Right forelimb (tissue), 1 donor: ENCODE measurements around the gene CCND1.

Experiments used
- DNase-seq: peaks from one replicate; pipeline ENCODE4 v3.0.0-alpha.2; 2018

Gene CCND1

GRCh38 chr11:69641681-69642548, 959 bp downstream of the CCND1 start:
- DNase-seq, result no peak

- DNase-seq, result peak; percentile 73
These were observed 1.6 kb downstream of the CCND1 start for GRCh38 chr11:69642549-69642912.

- peak; percentile 93 for DNase-seq
These were observed 2.1 kb downstream of the CCND1 start for GRCh38 chr11:69642913-69643632.

GRCh38 chr11:69643646-69644045, 2.7 kb downstream of the CCND1 start:
- DNase-seq, result no peak

DNA sequence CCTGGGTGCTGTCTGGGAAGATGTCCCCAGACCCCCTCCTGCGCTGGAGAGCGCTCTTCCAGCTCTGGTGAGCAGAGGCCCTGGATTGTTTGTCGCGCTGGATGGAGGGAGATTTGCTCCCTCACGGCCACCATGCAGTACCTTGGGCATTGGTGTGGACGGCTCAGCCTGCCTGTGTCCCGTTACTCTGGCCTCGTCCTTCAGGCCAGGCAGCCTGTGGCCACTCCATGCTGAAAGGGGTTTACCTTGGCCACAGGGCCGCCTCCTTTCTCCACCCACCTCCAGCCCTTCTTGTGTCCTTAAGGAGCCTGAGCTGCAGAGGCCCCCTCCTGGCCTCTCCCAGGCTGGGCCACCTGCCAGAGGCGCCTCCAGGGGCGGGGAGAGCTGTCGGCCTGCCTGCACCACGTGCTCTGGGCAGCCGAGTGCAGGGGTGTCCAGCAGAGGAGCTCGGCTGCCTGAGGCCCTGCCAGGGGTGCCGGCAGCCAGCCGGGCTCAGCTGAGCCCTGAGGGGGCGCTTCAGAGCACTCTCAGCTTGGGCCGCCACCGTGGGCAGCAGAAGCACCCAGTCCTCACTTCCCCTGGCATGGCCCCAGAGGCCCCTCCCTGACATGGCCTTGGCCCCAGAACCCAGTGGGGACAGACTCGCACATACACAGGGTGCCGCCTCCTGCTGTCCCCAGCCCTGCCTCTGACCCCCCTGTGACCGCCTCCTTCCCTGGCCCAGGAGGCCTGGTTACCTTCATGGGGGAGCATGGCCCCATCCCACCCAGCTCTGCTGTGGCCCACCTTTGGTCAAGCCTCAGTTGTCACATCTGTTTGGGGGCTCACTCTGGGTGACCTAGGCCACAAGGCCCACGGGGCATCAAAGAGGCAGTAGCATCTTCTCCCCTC, 3.4 kb downstream of the CCND1 start:
- peak; percentile 87 for DNase-seq

- no peak for DNase-seq
These were observed 4.2 kb downstream of the CCND1 start for GRCh38 chr11:69644962-69645675.

DNA sequence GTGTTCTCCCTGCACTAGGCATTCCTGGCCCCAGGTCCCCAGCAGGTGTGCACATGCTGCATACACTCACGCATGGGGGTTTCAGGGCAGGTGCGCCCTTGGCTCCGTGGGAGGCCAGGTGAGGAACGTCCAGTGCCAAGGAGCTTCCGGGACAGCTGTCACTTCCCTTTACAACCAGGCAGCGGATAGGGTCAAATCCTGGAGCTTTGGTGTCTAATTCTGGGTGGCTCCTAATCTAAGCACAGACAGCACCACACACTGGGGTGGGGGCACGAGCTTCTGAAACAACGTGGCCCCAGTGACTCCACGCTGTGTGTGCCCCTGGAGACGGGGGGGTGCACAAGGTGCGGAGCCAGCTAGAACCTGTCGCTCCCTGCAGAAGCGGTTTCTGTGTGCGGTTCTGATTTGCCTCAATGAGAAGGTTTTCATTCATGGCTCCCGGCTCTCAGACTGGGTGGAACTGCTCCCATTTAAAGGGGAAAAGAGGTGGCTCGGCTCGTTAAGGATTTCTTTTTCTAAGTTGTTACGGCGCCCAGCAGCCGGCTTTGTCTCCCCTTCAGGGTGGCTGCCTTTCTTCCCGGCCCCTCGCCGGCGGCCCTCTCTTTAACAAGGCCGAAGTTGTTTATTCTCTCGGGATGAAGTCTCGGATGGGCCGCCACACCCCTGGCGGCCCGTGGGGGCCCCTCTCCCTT, 5.0 kb downstream of the CCND1 start:
- no peak for DNase-seq

GRCh38 chr11:69646493-69647389, 5.8 kb downstream of the CCND1 start:
- no peak for DNase-seq

GRCh38 chr11:69647390-69647748, 6.4 kb downstream of the CCND1 start:
- no peak for DNase-seq

DNA sequence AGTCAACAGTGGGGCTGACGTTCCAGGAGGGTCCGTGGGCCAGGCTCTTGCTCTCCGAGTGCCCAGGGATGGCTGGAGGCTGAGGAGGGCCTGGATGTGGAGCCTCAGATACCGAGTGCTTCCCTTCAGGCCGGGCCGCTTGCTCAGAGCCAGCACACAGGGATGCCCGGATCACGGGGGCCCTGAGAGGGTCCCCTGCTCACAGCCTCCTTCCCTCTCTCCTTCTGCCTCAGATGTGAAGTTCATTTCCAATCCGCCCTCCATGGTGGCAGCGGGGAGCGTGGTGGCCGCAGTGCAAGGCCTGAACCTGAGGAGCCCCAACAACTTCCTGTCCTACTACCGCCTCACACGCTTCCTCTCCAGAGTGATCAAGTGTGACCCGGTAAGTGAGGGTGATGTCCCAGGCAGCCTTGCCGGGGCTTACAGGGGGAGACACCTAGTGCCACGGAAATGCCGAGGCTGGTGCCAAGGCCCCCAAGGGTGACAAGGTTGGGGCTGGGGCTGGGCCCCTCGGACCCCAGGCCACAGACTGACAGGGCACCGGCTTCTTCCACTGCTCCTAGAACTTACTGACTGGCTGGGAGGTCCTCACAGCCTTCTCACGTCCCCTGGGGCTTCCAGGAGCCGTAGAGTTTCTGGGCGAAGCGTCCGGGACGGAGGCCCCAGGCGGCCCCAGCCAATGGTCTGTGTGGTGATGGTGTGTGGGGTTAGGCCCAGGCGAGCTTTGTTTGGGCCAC, 7.0 kb downstream of the CCND1 start:
- no peak for DNase-seq

DNA sequence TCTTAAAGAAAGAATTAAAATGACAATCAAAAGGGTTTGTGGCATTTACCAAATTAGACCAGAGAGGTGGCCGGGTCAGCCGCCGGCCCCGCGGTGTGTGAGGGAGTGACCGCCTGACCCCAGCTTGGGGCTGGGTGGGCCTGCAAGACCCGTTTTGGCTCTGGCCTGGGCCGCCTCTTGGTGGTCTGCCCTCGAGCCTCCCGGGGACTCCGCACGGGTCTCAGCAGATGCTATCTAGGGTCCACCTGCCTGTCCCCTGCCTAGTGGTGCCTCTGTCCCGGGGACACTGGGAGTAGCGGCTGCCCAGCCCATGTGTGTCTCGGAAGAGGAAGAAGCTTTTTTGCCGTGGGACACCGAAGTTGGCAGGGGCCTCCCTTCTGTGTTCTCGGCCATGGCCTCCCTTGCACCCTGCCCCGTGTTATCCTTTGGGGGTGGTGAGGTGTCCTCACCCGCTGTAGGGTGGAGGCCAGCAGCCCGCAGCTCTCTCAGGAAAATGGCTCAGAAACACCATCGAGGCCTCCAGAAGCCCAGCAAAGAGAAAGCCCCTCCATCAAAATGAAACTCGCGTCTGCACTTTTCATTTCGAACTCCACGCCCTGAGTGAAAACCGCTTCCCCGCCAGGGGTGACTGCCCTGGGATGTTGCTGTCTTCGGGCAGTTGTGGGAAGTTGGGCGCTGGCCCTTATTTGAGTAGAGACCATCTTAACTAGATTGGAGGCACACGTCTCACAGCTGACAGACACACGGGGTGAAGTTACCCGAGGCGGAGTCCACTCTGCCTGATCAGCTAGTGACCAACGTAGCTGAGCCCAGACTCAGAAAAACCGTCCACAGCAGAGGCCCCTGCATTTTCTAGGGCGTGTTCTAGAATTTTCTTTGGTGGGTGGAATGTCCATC, 8.0 kb downstream of the CCND1 start:
- DNase-seq, result no peak

DNA sequence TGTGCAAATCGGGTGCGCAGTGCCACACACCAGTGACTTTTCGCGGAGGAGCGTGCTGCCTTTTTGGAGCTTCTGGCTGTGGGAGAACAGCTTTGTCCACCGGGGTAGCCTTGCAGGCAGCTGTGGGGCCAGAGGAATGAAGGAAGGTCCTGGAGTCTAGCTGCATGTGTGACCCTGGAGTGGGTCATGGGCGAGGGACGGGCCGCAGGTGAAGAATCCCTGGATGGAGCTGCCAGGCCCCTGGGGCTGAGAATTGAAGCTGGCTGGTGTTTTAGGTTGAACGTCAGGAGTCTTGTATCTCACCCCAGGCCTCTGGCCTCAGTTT, 8.6 kb downstream of the CCND1 start:
- no peak for DNase-seq

GRCh38 chr11:69650081-69650831, 9.3 kb downstream of the CCND1 start:
- no peak for DNase-seq

GRCh38 chr11:69650832-69651344, 9.9 kb downstream of the CCND1 start:
- DNase-seq, result no peak

DNA sequence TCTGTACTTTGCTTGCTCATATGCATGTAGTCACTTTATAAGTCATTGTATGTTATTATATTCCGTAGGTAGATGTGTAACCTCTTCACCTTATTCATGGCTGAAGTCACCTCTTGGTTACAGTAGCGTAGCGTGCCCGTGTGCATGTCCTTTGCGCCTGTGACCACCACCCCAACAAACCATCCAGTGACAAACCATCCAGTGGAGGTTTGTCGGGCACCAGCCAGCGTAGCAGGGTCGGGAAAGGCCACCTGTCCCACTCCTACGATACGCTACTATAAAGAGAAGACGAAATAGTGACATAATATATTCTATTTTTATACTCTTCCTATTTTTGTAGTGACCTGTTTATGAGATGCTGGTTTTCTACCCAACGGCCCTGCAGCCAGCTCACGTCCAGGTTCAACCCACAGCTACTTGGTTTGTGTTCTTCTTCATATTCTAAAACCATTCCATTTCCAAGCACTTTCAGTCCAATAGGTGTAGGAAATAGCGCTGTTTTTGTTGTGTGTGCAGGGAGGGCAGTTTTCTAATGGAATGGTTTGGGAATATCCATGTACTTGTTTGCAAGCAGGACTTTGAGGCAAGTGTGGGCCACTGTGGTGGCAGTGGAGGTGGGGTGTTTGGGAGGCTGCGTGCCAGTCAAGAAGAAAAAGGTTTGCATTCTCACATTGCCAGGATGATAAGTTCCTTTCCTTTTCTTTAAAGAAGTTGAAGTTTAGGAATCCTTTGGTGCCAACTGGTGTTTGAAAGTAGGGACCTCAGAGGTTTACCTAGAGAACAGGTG, 11.1 kb downstream of the CCND1 start:
- DNase-seq, result no peak

DNA sequence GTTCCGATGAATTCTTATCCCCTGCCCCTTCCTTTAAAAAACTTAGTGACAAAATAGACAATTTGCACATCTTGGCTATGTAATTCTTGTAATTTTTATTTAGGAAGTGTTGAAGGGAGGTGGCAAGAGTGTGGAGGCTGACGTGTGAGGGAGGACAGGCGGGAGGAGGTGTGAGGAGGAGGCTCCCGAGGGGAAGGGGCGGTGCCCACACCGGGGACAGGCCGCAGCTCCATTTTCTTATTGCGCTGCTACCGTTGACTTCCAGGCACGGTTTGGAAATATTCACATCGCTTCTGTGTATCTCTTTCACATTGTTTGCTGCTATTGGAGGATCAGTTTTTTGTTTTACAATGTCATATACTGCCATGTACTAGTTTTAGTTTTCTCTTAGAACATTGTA, 12.0 kb downstream of the CCND1 start:
- DNase-seq, result no peak

DNA sequence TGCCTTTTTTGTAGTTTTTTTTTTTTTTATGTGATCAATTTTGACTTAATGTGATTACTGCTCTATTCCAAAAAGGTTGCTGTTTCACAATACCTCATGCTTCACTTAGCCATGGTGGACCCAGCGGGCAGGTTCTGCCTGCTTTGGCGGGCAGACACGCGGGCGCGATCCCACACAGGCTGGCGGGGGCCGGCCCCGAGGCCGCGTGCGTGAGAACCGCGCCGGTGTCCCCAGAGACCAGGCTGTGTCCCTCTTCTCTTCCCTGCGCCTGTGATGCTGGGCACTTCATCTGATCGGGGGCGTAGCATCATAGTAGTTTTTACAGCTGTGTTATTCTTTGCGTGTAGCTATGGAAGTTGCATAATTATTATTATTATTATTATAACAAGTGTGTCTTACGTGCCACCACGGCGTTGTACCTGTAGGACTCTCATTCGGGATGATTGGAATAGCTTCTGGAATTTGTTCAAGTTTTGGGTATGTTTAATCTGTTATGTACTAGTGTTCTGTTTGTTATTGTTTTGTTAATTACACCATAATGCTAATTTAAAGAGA, 12.5 kb downstream of the CCND1 start:
- no peak for DNase-seq
